Measurements from ENCODE around the gene FTO.

Gene FTO

DNA sequence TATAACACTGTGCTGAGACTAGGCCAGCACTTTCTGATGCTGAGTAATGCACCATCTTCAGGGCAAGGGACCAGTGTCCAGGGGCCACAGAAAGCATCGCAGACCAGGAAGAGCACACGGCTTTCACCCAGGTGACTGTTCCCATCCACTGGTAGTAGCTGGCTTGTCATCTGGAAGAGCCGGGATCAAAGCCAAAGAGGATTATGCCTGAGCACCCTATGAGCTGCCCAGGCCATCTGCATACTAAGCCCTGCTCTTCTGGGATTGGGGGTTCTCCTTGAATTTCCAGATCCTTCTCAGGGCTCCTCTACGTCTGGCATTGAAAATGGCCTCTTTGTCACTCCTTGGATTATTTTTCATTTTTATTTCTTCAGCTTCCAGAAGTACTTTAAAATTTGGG is 441.9 kb downstream of the FTO start:
- no peak for FAIRE-seq
- DNase-seq (ENCODE audit: low spot score): no peak

DNA sequence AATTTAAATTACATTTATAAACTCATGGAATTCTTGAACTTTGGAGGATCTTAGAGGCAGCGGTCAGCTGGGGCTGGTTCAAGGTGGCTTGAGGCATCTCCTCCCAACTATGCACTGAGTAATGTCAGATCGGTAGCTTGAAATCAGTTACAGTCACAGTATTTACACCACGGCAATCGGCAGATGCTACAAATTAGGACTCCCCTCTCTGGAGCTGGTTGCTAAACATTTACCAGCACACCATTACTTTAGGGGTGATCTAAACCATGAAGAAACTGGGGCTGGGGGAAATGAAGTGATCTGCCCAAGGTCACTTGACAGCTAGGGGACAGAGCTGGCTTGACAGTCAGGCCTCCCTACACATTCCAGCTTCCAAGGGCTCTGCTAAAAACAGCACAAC is 445.0 kb downstream of the FTO start:
- DNase-seq (ENCODE audit: low spot score) (no peak), FAIRE-seq (no peak)

DNA sequence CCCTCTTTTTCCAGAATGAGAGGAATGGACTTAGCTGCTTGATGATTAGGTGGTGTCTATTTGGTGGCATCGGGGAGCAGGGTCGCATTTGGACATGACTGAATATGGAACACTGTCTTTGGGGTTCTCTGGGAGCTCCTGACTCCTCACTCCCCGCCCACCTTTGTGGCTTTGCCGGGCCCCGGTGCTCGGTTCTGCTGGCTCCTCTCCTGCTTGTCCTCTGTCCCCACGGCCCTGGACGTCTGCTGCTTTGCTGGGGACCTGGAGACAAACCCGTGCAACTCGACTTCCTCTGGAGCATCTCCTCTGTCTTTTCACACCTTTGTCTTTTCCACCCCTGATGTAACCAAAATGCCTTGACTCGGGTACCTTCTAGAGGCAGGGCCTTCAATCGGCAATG is 446.9 kb downstream of the FTO start:
- no peak for FAIRE-seq

DNA sequence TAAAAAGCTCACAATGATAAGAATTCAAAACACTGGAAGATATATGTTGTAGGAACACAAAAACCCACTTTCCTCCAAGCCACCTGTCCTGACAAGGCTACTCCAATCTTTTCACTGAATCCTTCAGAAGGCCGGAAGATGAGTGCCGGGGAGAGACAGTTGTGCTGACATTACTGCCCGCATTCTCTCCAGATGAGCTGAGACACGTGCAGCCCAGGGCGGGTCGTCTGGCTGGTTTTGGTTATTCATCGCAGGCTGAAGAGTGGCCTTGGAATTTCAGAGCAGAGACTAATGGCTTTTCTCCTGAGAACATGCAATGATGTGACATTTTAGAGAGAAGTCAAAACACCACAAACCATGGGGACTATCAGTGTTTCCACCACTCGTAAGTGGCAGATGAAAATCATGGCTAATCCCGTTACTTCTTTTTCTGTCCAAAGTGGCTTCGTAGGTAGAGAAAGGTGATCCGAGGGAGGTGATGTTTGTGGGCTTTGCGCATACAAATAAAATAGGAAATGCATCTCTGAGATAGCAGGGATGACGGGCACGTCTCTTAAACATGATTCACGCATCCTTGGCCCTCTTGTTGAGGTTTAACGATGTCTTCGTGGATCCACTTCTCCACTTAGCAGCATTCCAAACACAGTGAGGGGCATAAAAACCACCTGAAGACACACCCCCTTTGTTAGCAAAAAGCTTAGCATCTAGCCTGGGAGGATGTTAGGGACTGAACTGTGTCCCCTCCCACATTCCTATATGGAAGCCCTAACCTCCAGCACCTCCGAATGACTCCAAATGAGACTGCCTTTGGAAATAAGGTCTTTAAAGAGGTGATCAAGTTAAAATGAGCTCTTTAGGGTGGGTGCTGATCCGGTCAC is 448.6 kb downstream of the FTO start:
- FAIRE-seq: no peak
- no peak for DNase-seq (ENCODE audit: low spot score)

More for the DNA sequence above, 446.9 kb downstream of the FTO start:
- no peak for DNase-seq (ENCODE audit: low spot score)

DNA sequence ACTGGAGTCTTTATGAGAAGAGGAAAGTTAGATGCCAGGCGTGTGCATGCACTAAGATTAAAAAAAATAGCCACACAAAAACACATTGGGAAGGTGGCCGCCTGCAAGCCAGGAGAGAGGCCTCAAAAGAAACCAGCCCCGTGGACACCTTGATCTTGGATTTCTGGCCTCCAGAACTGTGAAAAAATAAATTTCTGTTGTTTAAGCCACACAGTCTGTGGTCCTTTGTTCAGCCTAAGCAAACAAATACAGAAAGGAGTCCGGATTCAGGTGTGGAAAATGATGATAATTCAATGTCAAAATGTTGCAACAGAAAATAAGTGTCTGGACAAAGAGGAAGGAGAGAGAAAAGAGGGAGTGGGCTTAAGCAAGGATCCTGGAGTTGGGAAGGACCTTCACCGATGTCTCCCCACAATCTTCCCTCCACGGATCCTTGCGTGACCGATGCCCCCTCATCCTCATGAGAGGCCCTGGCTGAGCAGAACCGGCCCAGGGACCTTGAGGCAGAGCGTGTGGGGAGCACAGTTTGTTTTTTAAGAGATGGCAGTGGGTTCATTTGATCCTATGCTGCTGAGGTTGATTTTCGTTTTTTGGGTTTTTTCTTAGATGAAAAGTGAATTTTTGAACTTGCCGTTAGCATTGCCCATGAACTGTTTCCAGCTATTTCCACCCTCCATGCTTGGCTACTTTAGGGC is 449.4 kb downstream of the FTO start:
- DNase-seq (ENCODE audit: low spot score) (no peak), FAIRE-seq (no peak)

DNA sequence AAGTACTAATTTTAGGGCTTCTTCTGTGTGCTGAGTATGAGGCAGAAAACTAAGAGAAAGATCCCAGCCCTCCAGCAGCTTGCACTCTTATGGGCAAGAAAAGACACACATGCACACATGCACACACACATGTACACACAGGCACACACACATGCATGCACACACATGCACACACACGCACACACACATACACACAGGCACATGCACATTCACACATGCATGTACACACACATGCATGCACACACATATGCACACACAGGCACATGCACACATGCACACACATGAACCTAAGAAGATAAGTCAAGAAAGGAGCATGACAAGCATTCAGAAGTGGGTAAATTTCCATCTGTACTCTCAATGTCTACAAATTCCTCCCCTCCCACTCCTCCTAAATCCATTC is 452.4 kb downstream of the FTO start:
- DNase-seq (ENCODE audit: low spot score) (no peak), FAIRE-seq (peak; percentile 77)

DNA sequence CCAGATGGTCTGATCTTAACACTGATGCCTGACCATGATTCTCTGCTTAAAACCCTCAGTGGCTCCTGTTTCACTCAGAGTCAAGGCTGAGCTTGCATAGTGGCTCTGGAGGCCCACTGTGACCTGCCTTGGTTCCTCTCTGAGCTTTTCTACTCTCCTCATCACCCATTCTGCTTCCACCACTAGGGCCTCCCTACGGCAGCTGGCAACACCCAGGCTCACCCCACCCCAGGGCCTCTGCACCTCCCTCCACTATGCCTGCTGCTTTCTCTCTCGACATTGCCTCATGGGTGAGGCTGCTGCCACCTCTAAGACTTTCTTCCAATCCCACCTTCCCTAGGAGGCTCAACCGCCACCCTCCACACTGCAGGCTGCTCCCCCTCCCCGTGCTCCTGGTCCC is 455.0 kb downstream of the FTO start:
- FAIRE-seq: no peak
- DNase-seq (ENCODE audit: low spot score): no peak

DNA sequence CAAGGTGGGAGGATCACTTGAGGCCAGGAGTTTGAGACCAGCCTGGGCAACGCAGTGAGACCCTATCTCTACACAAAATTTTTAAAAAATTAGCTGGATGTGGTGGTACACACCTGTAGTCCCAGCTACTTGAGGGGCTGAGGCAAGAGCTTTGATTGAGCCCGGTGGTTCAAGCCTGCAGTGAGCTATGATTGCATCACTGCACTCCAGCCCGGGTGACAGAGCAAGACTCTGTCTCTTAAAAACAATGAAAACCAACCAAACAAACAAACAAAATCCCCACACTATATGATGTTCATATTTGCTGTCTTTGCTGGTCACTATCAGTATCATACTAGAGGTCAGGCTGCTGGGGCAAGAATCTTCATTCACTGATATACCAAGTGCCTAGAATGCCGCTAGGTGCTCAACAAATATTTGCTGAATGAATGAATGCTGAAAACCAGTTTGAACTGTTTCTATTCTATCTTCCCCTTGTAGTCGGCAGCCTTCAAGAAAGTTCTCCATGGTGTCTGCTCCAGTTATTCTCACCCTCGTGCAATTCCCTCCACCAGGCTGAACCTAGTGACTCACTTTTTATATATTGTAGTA is 455.6 kb downstream of the FTO start:
- no peak for DNase-seq (ENCODE audit: low spot score)
- FAIRE-seq: no peak

DNA sequence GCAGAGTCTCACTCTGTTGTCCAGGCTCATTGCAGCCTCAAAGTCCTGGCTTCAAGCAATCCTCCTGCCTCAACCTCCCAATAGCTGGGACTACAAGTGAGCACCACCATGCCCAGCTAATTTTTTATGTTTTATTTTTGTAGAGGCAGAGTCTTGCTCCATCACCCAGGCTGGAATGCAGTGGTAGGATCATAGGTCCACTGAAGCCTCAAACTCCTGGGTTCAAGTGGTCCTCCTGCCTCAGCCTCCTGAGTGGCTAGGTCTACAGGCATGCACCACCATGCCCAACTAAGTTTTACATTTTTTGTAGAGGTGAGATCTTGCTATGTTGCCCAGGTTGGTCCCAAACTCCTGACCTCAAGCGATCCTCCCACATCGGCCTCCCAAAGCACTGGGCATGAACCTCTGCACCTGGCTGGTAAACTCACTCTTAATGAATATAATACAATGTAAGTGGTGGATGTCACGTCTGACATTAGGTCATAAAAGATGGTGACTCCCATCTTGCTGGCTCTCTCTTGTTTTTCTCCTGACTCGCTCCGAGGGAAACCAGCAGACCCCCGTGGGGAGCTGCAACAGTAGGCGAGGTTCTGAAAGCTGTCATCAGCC is 456.4 kb downstream of the FTO start:
- FAIRE-seq: no peak

DNA sequence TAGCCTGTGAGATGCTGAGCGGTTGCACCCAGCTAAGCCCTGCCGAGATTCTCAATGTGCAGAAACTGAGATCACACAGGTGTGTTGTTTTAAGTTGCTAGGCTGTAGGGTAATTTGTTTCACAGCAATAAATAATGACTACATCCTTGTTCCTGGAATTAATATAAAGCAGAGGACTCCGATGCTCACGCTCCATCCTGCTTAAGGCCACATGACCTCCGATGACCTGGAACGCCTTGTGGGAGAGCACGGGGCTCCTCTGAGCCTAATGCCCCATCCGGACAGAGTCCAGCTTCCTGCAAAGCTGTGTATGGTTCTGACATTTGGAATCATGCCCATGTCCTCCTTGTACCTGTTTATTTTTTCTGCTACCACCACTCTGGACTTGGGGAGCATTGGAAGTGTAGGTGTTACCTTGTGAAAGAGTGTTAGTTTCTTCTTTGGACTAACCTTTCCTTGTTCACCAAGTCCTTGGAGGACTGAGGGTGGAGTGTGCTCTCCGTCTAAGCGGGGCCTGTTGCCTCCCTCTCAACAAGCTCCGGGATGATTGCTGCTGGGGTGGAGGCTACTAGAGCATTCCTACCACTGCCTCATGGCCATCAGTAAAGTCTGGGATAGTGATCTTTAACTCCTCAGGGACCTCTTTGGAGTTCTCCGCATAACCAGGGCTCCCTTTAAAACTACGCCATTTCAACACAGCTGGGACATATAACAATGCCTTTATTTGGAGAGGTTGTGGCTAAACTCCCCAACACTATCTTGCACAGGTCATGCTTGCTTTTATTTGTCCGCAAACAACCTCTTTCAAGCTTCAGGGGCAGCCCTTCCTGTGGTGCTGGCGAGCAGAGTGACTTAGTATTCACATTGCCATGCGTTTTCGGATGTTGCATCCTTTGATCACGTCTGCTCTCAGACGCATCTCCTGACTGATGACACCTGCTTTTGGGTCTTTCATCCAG is 457.3 kb downstream of the FTO start:
- FAIRE-seq: no peak
- DNase-seq (ENCODE audit: low spot score): no peak

More for the DNA sequence above, 456.4 kb downstream of the FTO start:
- no peak for DNase-seq (ENCODE audit: low spot score)

DNA sequence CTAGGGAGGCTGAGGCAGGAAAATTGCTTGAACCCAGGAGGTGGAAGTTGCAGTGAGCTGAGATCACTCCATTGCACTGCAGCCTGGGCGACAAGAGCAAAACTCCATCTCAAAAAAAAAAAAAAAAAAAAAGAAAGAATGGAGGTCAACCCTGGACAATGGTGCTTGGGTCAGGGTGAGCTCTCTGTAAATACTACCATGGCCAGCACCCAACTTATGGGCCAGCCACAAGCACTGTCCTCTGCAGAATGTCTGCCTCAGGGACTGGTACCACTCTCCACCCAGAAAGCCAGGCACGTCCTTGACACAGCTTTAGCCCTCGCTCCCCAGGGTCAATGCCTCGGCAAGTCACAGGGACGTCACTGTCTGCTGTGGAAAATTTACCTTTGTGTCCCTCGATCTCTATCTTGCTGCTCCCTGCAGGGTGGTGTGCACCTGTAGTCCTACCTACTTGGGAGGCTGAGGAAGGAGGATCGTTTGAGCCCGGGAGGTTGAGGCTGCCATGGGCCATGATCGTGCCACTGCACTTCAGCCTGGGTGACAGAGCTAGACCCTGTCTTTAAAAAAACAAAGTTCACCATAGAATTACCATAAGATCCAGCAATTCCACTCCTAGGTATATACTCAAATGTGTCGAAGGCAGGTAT is 459.4 kb downstream of the FTO start:
- DNase-seq (ENCODE audit: low spot score) (no peak), FAIRE-seq (no peak)

DNA sequence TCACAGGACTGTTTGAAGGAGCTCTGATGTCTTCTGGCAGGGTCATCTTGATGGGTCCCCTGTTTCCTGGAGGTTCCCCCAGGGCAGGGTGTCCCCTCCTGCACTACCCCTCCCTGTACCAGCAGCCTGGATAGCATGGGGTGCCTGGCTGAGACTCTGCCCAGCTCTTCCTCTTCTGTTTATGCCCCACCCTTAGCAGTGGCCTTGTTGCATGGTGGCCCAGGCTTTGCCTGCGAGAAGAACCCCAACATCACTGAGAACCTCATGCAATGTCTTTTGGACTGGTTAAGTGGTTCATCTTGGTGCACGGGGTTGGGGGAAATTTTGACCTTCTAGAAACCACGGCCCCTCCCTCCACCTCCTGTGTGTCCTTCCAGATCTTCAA is 460.8 kb downstream of the FTO start:
- DNase-seq (ENCODE audit: low spot score) (no peak), FAIRE-seq (no peak)

DNA sequence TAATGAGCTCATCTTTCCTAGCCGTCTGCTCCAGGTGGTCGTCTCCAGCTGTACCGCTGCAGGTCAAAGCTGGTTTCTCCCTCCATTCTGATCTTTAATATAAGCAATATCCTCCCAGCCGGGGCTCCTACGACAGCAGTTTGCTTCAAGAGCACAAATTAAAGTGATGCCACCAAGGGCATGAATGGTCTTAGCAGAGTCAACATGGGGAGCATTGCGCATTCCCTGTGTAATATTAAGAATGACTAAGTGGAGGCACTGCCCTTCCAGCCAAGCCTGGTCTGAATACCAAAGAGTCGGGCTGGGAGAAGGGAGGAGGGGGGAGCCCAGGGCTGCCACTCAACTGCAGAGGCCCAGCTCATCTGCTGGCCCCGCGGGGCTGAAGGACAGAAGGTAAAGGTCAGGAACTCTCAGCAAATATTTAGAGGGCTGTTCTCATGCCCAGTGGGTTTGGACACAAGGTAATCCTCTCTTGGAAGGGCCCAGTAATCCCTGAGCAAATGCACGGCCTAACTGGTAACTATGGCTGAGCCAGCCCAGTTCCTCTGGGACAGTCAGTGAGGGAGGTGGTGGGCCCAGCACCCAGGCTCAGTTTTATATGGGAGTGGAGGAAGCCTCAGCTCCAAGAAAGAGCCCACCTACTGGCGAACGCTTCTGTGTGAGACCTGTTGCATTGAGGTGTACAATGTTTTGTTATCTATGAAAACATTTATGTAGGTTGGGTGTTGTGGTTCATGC is 461.4 kb downstream of the FTO start:
- FAIRE-seq (no peak), DNase-seq (ENCODE audit: low spot score) (no peak)

DNA sequence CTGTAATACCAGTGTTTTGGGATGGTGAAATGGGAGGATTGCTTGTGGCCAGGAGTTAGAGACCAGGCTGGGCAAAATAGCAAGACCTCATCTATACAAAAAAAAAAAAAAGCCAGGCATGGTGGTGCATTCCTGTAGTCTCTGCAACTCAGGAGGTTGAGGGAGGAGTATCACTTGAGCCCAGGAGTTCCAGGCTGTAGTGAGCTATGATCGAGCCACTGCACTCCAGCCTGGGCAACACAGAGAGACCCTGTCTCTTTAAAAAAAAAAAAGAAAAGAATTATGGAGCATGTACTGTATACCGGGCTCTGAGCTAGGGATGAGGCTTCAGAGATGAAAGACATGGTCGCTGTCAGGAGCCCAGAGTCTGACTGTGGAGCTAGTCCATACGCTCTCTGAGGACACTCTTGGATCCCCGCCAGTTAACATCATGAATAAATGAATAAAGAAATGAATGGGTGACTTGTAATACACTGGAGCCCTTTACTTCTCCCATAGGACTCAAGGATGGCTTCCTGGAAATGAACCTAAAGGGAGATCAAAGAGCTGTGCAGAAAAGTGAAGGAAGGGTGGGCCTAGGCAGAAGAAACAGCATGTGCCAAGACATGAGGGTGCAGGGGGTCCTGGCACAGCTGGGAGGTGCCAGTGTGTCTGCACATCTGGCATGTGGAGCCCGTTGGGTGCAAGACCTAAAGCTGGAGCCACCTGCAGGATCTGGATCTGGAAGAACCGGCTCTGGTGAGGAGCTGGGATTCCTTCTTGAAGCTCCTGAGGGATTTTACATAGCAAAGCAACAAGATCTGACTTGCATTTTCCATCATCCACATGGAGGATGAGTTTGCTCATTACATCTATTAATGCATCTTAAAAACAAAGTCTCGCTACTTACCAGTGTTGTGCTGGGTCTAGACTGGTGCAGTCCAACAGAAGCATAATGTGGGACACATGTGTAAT is 462.2 kb downstream of the FTO start:
- FAIRE-seq (peak; percentile 42), DNase-seq (ENCODE audit: low spot score) (no peak)

DNA sequence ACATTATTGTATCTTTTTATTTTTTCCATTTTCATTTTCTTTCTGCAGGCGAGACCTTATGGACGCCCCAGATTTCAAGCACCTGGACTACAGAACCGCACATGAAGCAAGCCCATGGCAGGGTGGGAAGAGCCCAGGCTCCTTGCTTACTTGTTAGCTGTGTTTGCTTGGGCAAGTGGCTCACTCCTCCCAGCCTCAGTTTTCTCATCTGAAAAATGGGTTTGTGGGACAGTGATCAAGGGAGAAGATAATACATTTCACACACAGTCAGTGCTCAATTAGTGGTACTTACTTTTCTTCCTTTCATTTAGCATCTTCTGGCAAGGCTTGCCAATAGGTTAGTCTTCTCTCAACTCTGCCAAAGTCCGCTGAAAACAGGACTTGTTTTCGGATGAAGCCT is 465.2 kb downstream of the FTO start:
- FAIRE-seq (no peak), DNase-seq (ENCODE audit: low spot score) (no peak)

DNA sequence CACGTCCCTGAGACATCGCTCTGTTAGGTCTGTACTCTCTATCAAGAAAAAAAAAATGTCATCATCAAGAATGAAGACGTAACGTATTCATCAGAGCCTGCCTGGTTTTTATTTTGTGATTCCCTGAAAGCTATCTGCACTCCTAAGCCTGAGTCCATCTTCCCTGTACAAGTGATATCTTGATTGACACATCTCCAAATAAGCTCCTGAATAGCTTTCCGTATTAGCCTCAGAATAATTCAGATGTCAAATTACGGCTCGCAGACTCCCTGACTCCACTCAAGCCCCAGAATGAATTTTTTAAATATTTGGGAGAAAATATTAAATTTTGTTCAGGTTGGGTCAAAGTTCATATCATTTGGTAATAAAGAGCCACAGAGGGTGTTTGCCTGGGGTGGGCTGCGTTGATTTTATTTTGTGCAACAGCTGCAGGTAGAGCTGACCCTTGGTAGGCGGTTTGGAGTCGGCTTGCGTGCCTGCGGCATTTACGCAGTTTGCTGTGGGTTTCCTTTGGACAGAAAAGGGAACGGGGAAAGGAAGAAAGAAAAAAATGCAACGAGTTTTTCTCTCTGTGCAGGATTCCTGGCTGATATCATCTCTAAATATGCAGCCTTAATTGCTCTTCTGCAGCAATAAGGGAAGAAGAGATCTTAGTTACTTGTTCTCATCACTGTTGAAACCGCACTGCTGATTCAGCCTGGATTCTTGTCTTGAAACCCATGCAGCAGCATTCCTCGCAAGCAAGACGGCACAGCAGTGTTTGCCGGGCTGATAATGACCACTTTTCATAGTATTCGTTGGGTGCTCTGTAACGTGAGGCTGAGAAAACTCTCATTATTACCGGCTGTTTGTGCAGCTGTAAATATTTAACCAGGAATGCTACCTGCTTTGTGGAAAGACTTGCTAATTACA is 467.9 kb downstream of the FTO start:
- FAIRE-seq (no peak), DNase-seq (ENCODE audit: low spot score) (no peak)

DNA sequence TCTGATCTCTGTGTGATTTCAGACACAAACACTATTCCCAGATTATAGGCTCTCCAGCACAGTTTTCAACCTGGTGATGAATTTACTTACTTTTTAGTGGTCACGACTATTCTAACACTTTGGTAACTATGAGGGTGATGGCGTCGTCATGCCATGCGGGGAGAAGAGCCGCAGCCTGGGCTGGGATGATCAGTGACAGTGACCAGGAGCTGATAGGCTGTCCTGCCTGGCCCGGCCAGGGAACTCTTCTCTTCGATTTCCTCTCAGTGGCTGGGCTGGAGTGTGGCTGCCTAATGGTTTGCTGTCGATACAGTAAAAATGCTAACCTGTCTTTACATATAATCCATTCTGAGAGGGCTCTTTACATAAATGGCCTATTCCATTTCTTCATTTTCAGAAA is 469.5 kb downstream of the FTO start:
- FAIRE-seq: no peak
- no peak for DNase-seq (ENCODE audit: low spot score)

DNA sequence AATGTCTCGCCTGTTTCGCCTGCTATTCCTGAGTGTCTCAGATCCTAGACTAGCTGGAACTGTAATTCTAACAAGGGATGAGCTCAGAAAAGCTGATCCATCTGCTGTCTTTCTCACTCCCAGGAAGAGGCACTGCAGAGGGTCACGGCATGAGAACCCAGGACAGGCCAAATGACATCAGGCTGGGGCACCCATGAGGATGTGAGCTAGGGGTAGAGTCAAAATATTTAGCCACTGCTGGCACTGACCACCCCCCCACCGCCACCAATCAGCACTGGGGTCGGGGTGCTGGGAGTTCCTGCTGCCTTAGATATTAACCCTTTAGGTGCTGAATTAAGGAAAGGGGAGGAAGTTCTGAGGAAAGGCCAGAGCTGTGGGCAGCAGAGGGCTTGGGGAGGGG is 470.2 kb downstream of the FTO start:
- DNase-seq (ENCODE audit: low spot score) (no peak), FAIRE-seq (no peak)
